Uterus (tissue), 4 donors: ENCODE results near the gene SIGLEC15. TPM values are rescaled to one million over a fixed set of nuclear protein-coding genes. Genes with fewer than 3 reads are reported as not detected.

ENCODE experiments used
- DNase-seq, 2 donors: peaks; one replicate each; pipeline ENCODE4 v3.0.0-alpha.2; 2019 to 2020
- H3K27ac ChIP-seq, 2 donors: fragments of 200-600 bp; sonication (generic); 1 replicate in 1 of 2; 2 replicates in 1 of 2; pipeline ENCODE4 v1.5.1; 2016 to 2018
- H3K27me3 ChIP-seq, 2 donors: fragments of 200-600 bp; sonication (generic); one replicate each; pipeline ENCODE4 v1.5.1; 2018 to 2019; ENCODE audit warnings: control low read depth in 1 of 2
- H3K36me3 ChIP-seq, 2 donors: fragments of 200-600 bp; sonication (generic); one replicate each; pipeline ENCODE4 v1.5.1; 2019; ENCODE audit warnings: control low read depth in 1 of 2
- H3K4me1 ChIP-seq, 2 donors: fragments of 200-600 bp; sonication (generic); one replicate each; pipeline ENCODE4 v1.5.1; 2018 to 2019; ENCODE audit warnings: control low read depth in 1 of 2
- H3K4me3 ChIP-seq, 2 donors: fragments of 200-600 bp; sonication (generic); 1 replicate in 1 of 2; 2 replicates in 1 of 2; pipeline ENCODE4 v1.5.1; 2018 to 2019; ENCODE audit warnings: mild to moderate bottlenecking in 1 of 2
- H3K9me3 ChIP-seq, 2 donors: fragments of 200-600 bp; sonication (generic); one replicate each; pipeline ENCODE4 v1.5.1; 2019; ENCODE audit warnings: control low read depth in 1 of 2
- CTCF ChIP-seq, 4 experiments: fragments of 200-600 bp in 2 of 4; fragments of 450-650 bp in 2 of 4; sonication (generic) in 2 of 4; IDR thresholded peaks; one replicate each; pipeline ENCODE4 v1.5.1; 2016 to 2019; ENCODE audit warnings: antibody characterized with exemption in 4 of 4, mild to moderate bottlenecking in 2 of 4, moderate library complexity in 1 of 4
- POLR2A ChIP-seq, 2 donors: fragments of 450-650 bp; IDR thresholded peaks; one replicate each; pipeline ENCODE4 v1.6.1; 2016; ENCODE audit warnings: antibody characterized with exemption in 2 of 2, mild to moderate bottlenecking in 1 of 2, moderate library complexity in 1 of 2
- intact Hi-C: fragments of 100-400 bp; cut with DNase I; formaldehyde crosslinking; loops from one replicate; pipeline ENCODE4 v1.15.1; 2023; ENCODE audit warnings: low total_unique reads
- total RNA-seq, 4 donors: library from RNA; depleted of rRNA in 3 of 4; stranded (reverse); fragments of >200 nt in 3 of 4; gene quantifications; one replicate each; pipeline versions ENCODE4 v1.1.0 to v1.2.4, GENCODE V29; 2014 to 2023
- donor health status: DM: yes; HTN: yes; CAD: no.

The SIGLEC15 gene
- total RNA-seq, 4 donors from 2014 or later, result 2.8 TPM; not detected in 3

- Histone ChIP-seq H3K27me3 (no peaks in the 10 kb centered on the region), H3K36me3 (no peaks in the 10 kb centered on the region), H3K4me1 (no peaks in the 10 kb centered on the region), H3K4me3 (no peak overlapping the region), H3K9me3 (no peaks in the 10 kb centered on the region), H3K27ac (no peak overlapping the region)
- no peak for DNase-seq
- intact Hi-C loops, result no loop called here
- TF ChIP-seq POLR2A (IDR thresholded peaks at IDR 0.05) (no peak), CTCF (IDR thresholded peaks at IDR 0.05) (no peak)
These were observed 44.9 kb downstream of the SIGLEC15 start for GRCh38 chr18:45870419-45870818.

DNA sequence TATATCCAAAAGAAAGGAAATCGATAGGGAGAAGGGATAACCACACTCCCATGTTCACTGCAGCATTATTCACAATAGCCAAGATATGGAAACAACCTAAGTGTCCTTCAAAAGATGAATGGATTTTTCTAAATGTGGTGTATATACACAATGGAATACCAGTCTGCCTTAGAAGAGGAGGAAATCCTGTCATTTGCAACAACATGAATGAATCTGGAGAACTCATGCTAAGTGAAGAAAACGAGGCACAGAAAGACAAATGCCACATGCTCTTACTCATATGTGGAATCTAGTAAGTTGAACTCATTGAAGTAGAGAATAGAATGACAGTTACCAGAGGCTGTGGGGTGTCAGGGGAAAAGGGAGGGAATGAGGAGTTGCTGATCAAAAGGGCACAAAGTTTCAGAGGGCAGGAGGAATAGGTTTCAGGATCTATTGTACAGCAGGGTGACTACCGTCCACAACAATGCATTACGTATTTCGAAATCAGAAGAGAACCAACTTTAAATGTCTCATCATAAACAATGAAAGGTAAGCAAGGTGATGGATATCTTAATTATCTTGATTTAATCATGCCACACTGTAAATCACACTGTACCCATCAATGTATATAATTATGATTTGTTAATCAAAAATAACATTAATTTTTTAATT lies 46.1 kb downstream of the SIGLEC15 start:
- no peak for TF ChIP-seq CTCF (IDR thresholded peaks at IDR 0.05)
- H3K36me3 ChIP-seq, result no peaks in the 10 kb centered on the region
- H3K27ac ChIP-seq, result no peak overlapping the region
- H3K4me1 ChIP-seq, result no peaks in the 10 kb centered on the region
- no peaks in the 10 kb centered on the region for H3K9me3 ChIP-seq
- intact Hi-C loops, result no loop called here
- no peak for DNase-seq
- no peak overlapping the region for H3K4me3 ChIP-seq
- H3K27me3 ChIP-seq, result no peaks in the 10 kb centered on the region

DNA sequence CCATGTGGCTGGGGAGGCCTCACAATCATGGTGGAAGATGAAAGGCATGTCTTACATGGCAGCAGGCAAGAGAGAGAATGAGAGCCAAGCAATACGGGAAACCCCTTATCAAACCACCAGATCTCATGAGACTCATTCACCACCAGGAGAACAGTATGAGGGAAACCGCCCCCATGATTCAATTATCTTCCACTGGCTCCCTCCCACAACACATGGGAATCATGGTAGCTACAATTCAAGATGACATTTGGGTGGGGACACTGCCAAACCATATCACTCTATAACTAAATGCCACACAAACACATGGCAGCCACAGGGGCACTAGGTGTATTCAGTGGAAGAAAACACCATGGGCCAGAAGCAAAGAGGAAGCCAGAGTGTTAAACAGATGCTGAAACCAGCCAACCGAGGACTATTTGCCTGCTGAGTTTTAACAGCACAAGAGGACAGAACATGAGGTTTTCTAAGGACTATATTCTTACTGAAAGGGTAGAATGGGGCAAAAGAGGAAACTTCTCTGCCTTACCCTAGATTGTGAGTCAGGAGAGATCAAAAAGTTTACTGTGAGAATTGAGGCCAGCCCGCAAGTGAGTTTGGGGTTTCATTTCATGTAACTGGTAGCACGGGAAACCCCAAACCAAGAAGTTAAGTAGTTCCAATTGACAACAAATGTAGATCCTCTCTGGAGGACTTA lies 49.2 kb downstream of the SIGLEC15 start:
- Histone ChIP-seq H3K4me1 (no peaks in the 10 kb centered on the region), H3K36me3 (no peaks in the 10 kb centered on the region), H3K27ac (no peak overlapping the region), H3K9me3 (no peaks in the 10 kb centered on the region), H3K4me3 (no peak overlapping the region), H3K27me3 (no peaks in the 10 kb centered on the region)
- intact Hi-C loops, result no loop called here
- TF ChIP-seq CTCF (IDR thresholded peaks at IDR 0.05) (no peak), POLR2A (IDR thresholded peaks at IDR 0.05) (no peak)
- DNase-seq, result no peak

DNA sequence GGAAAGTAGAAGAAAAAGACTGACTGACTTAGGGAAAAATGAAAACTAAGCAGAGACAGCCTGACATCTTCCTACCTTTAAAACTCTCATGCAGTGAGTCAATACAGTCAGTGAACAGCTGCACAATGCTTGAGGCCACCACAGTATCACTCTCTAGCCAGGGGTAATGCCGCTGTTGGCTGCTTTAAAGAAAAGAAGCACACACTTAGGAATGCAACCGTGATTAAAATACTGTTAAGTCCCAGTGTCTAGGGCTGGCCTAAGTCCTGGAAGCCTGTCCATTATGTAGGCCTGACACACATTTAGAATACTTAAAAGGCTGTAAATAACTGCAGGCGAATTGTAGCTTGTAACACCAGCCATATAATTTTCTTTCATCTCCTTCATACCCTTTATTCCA lies 50.7 kb downstream of the SIGLEC15 start:
- no peaks in the 10 kb centered on the region for H3K36me3 ChIP-seq
- intact Hi-C loops, result no loop called here

More for the DNA sequence above, 50.7 kb downstream of the SIGLEC15 start:
- DNase-seq, result no peak
- Histone ChIP-seq H3K27ac (no peak overlapping the region), H3K9me3 (no peaks in the 10 kb centered on the region), H3K4me3 (no peak overlapping the region), H3K4me1 (no peaks in the 10 kb centered on the region), H3K27me3 (no peaks in the 10 kb centered on the region)
- TF ChIP-seq POLR2A (IDR thresholded peaks at IDR 0.05) (no peak), CTCF (IDR thresholded peaks at IDR 0.05) (no peak)
